Ovary (tissue), 9 donors: ENCODE measurements around the gene MTMR12. TPM values are rescaled to one million over a fixed set of nuclear protein-coding genes. Genes with fewer than 3 reads are reported as not detected.

ENCODE experiments used
- DNase-seq, 5 donors: peaks; one replicate each; pipeline ENCODE4 v3.0.0-alpha.2; 2019 to 2020
- H3K27ac ChIP-seq, 2 donors: fragments of 200-600 bp; one replicate each; pipeline versions ENCODE4 v1.5.1 to v1.8.0; 2019 to 2022
- H3K27me3 ChIP-seq: fragments of 200-600 bp; one replicate; pipeline ENCODE4 v1.8.0; 2022
- H3K36me3 ChIP-seq: fragments of 200-600 bp; sonication (generic); one replicate; pipeline ENCODE4 v1.5.1; 2019
- H3K4me1 ChIP-seq: one replicate; pipeline ENCODE4 v1.8.1; 2013; ENCODE audit warnings: mild to moderate bottlenecking, moderate library complexity; ENCODE audit not compliant: insufficient read depth
- H3K4me3 ChIP-seq: fragments of 200-600 bp; sonication (generic); one replicate; pipeline ENCODE4 v1.5.1; 2017
- H3K9me3 ChIP-seq, 2 donors: fragments of 200-600 bp in 1 of 2; sonication (generic) in 1 of 2; one replicate each; pipeline versions ENCODE4 v1.5.1 to v1.8.1; 2013 to 2019; ENCODE audit warnings: mild to moderate bottlenecking in 1 of 2, moderate library complexity in 1 of 2
- EP300 ChIP-seq: sonication (generic); formaldehyde crosslinking; IDR thresholded peaks from one replicate; pipeline ENCODE4 v1.6.1; 2017; ENCODE audit warnings: antibody characterized with exemption
- POLR2A ChIP-seq: fragments of 450-650 bp; IDR thresholded peaks from one replicate; pipeline ENCODE4 v1.6.1; 2017; ENCODE audit warnings: antibody characterized with exemption, mild to moderate bottlenecking, moderate library complexity
- WGBS, 3 donors: extraction: QIAGEN DNeasy Blood & Tissue Kit in 1 of 3; methylation state at CpG; one replicate each; pipeline versions ENCODE4 v1.1.5 to v1.1.7; 2013 to 2017; 5-methylcytosine and 5-hydroxymethylcytosine counted together
- intact Hi-C, 4 donors: fragments of 100-400 bp; cut with DNase I; formaldehyde crosslinking; loops; one replicate each; pipeline versions ENCODE4 v1.11.0 to v1.15.1; 2022 to 2023
- polyA plus RNA-seq, 2 donors: library from polyadenylated mRNA; stranded (reverse); fragments of 200-250 nt in 1 of 2; fragments of 350-450 nt in 1 of 2; fragmentation: Illumina TruSeq in 1 of 2; extraction: RNeasy Lipid Tissue Mini Kit (QIAGEN cat#74804) in 1 of 2; gene quantifications; one replicate each; pipeline ENCODE4 v1.2.3, GENCODE V29; 2013 to 2014
- total RNA-seq, 7 donors: library from RNA; depleted of rRNA in 2 of 7; stranded (reverse); fragments of >200 nt in 2 of 7; fragmentation: NEBNext Ultra II Directional in 3 of 7; extraction: Animal tissue kit (Norgen Biotek cat#: 25700) in 3 of 7; gene quantifications; one replicate each; pipeline versions ENCODE4 v1.1.0 to v1.2.4, GENCODE V29; 2016 to 2023
- TF ChIP-seq, protein P1 (sequence below), 3 donors: fragments of 450-650 bp in 2 of 3; fragments of 200-600 bp in 1 of 3; IDR thresholded peaks; one replicate each; pipeline versions ENCODE4 v1.5.1 to v1.8.0; 2016 to 2022; ENCODE audit warnings: antibody characterized with exemption in 3 of 3, mild to moderate bottlenecking in 1 of 3
- donor health status: DM: no; HTN: no; CAD: no; lungs with moderate emphysema.
- donor health status: DM: no; HTN: no; CAD: no.
- donor health status: Bipolar disorder and iron deficiency.
- donor health status: DM: yes; HTN: yes; CAD: no.
- donor health status: DM: no; HTN: no; CAD: no.
- donor health status: DM: yes; HTN: yes; CAD: no.

Gene MTMR12
- total and polyA plus RNA-seq, 9 donors: 14.9 to 39.0 (median 35.2) TPM

DNA sequence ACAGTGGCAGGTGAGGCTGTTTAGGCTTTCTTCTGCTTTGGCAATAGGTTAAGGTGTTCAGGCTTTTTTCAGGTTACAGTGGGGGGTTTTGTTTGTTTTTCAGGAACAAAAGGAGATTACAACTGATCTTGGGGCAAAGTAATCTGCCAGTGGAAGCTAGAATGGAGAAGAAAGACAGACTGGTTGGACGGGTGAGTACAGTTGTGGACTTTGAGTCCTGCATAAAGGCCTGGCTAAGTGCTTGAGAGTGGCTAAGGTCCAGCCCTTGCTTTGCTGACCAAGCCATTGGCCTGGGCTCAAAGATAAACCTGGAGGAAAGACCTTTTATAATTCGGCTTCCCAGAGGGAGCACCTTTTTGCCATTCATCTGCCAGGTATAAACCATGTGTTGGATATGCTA, 63.1 kb downstream of the MTMR12 start:
- H3K4me1 ChIP-seq: no peaks in the 10 kb centered on the region
- peaks cover 0 to 2% of the 10 kb centered on the region in 2 donors for H3K9me3 ChIP-seq
- no peaks in the 10 kb centered on the region for H3K36me3 ChIP-seq
- 91 to 93% (median 92%) methylated on average over 2 of the region's 2 CpGs for WGBS, 3 donors
- intact Hi-C loops: no loop called here
- DNase-seq: no peak
- no peak overlapping the region for H3K4me3 ChIP-seq
- no peaks in the 10 kb centered on the region for H3K27me3 ChIP-seq
- TF ChIP-seq EP300 (no peak), POLR2A (no peak)
- TF ChIP-seq, protein P1, sequence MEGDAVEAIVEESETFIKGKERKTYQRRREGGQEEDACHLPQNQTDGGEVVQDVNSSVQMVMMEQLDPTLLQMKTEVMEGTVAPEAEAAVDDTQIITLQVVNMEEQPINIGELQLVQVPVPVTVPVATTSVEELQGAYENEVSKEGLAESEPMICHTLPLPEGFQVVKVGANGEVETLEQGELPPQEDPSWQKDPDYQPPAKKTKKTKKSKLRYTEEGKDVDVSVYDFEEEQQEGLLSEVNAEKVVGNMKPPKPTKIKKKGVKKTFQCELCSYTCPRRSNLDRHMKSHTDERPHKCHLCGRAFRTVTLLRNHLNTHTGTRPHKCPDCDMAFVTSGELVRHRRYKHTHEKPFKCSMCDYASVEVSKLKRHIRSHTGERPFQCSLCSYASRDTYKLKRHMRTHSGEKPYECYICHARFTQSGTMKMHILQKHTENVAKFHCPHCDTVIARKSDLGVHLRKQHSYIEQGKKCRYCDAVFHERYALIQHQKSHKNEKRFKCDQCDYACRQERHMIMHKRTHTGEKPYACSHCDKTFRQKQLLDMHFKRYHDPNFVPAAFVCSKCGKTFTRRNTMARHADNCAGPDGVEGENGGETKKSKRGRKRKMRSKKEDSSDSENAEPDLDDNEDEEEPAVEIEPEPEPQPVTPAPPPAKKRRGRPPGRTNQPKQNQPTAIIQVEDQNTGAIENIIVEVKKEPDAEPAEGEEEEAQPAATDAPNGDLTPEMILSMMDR (IDR thresholded peaks at IDR 0.05): no peak
- H3K27ac ChIP-seq: no peak overlapping the region

DNA sequence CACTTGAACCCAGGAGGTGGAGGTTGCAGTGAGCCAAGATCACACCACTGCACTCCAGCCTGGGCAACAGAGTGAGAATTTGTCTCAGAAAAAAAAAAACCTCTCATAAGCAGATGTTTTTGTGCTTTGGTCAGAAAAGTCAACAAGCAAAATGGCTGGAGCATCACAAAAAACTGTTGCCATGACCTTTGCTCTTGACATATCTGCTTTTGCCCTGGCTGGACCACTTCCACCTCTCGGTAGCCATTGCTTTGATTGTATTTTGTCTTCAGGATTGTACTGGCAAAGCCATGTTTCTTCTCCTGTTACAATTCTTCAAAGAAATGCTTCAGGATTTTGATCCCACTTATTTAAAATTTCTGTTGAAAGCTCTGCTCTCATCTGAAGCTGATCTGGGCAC, 67.0 kb downstream of the MTMR12 start:
- no peaks in the 10 kb centered on the region for H3K36me3 ChIP-seq
- no peak overlapping the region for H3K4me3 ChIP-seq
- WGBS, 3 donors: 87 to 100% (median 88%) methylated on average over 1 of the region's 1 CpG
- intact Hi-C loops: no loop called here
- DNase-seq: no peak
- H3K27ac ChIP-seq: no peak overlapping the region
- TF ChIP-seq, protein P1 (IDR thresholded peaks at IDR 0.05): no peak
- TF ChIP-seq POLR2A (no peak), EP300 (no peak)
- no peaks in the 10 kb centered on the region for H3K27me3 ChIP-seq
- peaks cover 0 to 2% of the 10 kb centered on the region in 2 donors for H3K9me3 ChIP-seq
- peaks cover 6% of the 10 kb centered on the region for H3K4me1 ChIP-seq

DNA sequence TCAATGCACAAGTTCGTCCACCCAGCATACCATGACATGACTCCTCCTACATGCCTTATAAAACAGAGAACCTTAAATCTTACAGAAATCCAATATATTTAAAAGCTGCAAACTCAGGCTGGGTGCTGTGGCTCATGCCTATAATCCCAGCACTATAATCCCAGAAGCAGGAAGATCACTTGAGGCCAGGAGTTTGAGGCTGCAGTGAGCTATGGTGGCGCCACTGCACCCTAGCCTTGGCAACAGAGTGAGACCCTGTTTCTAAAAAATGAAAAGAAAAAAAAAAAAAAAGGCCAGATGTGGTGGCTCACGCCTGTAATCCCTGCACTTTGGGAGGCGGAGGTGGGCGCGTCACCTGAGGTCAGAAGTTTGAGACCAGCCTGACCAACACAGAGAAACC, 68.7 kb downstream of the MTMR12 start:
- DNase-seq: no peak
- peaks cover 6% of the 10 kb centered on the region for H3K4me1 ChIP-seq
- intact Hi-C loops: no loop called here
- H3K27me3 ChIP-seq: no peaks in the 10 kb centered on the region
- no peak overlapping the region for H3K4me3 ChIP-seq
- H3K9me3 ChIP-seq: peaks cover 0 to 2% of the 10 kb centered on the region in 2 donors
- TF ChIP-seq POLR2A: no peak
- TF ChIP-seq, protein P1 (IDR thresholded peaks at IDR 0.05): no peak
- no peak for TF ChIP-seq EP300
- H3K27ac ChIP-seq: no peak overlapping the region
- WGBS, 3 donors: 95 to 97% (median 96%) methylated on average over 6 of the region's 6 CpGs
- H3K36me3 ChIP-seq: no peaks in the 10 kb centered on the region

DNA sequence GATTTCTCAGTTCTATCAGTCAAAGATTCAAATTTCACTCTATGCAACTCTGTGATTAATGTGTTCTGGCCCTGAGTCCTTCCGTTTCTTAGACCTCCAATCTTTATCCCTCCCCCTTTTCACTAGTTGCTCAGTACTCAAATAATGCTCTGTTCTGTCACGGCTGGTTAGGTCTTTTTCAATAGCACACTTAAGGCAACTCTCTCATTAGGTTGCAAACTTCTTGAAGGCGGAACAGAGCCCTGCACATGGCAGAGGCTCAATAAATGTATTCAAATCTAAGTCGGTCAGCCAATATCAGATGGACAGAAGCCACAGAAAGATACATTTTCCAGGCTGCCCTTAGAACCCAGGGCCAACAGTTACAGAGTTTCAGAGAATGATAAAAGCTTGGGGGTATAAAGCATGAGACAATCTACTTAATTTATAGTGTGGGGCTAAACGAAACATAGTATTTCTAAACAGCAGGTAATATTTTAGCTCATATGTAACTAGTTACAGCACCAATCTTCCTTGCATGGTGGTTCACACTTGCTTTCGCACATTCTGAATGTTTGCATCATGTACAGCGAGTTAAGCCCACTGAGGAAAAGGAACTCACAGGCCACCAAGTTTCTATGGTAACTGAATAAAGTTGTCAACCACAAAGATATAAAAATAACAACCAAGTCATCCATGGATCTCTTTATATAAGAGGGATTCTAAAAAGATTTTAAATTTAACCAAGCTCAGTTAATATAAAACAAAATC, 71.5 kb downstream of the MTMR12 start:
- no peak overlapping the region for H3K4me3 ChIP-seq
- no peaks in the 10 kb centered on the region for H3K27me3 ChIP-seq
- no peaks in the 10 kb centered on the region for H3K36me3 ChIP-seq
- no peak for DNase-seq
- TF ChIP-seq EP300 (no peak), POLR2A (no peak)
- TF ChIP-seq, protein P1 (IDR thresholded peaks at IDR 0.05): no peak
- peak overlapping the region in 1 of 2 donors; percentile 69 for H3K27ac ChIP-seq
- H3K9me3 ChIP-seq: peaks cover 0 to under 1% of the 10 kb centered on the region in 2 donors
- WGBS, 3 donors: 42 to 57% (median 44%) methylated on average over 7 of the region's 7 CpGs
- intact Hi-C loops: no loop called here
- H3K4me1 ChIP-seq: peaks cover 6% of the 10 kb centered on the region
